Measurements from ENCODE around the gene TXN2. TPM values are rescaled to one million over a fixed set of nuclear protein-coding genes. Genes with fewer than 3 reads are reported as not detected.

TXN2 gene
- total and polyA plus RNA-seq, 2 donors (not counting 1 experiment from before 2014, with no cell fraction given): 39.6 to 54.6 TPM

GRCh38 chr22:36514766-36515165 lies 33.3 kb upstream of the TXN2 start:
- H3K27me3 Mint-ChIP-seq: no peaks in the 10 kb centered on the region
- Histone ChIP-seq H3K4me2 (replicated peaks; ENCODE audit: low read depth, low read length, poor library complexity, severe bottlenecking) (no peak overlapping the region), H3K4me3 (ENCODE audit: control extremely low read depth in 1 of 5, extremely low read depth in 1 of 5, insufficient read depth in 1 of 5, low read depth in 2 of 5, low read length in 4 of 5) (no peak overlapping the region), H3K27ac (ENCODE audit: low read length in 2 of 2) (no peak overlapping the region), H3K4me1 (ENCODE audit: control insufficient read depth in 2 of 2, insufficient read depth in 2 of 2, low read length in 2 of 2) (no peaks in the 10 kb centered on the region), H3K9me3 (ENCODE audit: control extremely low read depth in 1 of 3, control insufficient read depth in 2 of 3, insufficient read depth in 1 of 3, low read length in 2 of 3) (no peaks in the 10 kb centered on the region), H3K9ac (ENCODE audit: low read length) (no peak overlapping the region), H3K79me2 (ENCODE audit: control insufficient read depth, insufficient read depth, low read length) (peaks cover 8% of the 10 kb centered on the region), H2AFZ (ENCODE audit: insufficient read depth, low read depth, low read length, poor library complexity, severe bottlenecking) (no peak overlapping the region), H3K36me3 (replicated peaks in 1 of 2; ENCODE audit: control extremely low read depth in 1 of 2, control insufficient read depth in 1 of 2, extremely low read depth in 1 of 2, insufficient read depth in 2 of 2, low read length in 1 of 2) (peaks cover 8 to 96% of the 10 kb centered on the region in 2 experiments), H4K20me1 (ENCODE audit: control insufficient read depth, insufficient read depth, low read length, poor library complexity, severe bottlenecking) (peaks cover 37% of the 10 kb centered on the region), H3K27me3 (replicated peaks in 1 of 4; ENCODE audit: control extremely low read depth in 1 of 4, control insufficient read depth in 3 of 4, insufficient read depth in 4 of 4, low read length in 3 of 4) (no peaks in the 10 kb centered on the region)
- H3K9me3 Mint-ChIP-seq (ENCODE audit: insufficient read depth): no peaks in the 10 kb centered on the region
- CTCF ChIA-PET: no interaction called here
- POLR2A ChIA-PET: no interaction called here
- ATAC-seq (ENCODE audit: low read depth): no peak
- 100% methylated on average over 1 of the region's 1 CpG for WGBS (ENCODE audit: insufficient coverage)
- intact Hi-C loops (cut with micrococcal nuclease): no loop called here
- peaks cover 2% of the 10 kb centered on the region for H3K4me1 Mint-ChIP-seq
- TF ChIP-seq CTCF (IDR thresholded peaks at IDR 0.05) (no peak), EZH2 (IDR thresholded peaks at IDR 0.05; ENCODE audit: borderline replicate concordance, insufficient read depth, low read depth, low read length, poor library complexity, severe bottlenecking) (no peak)
- H3K4me3 Mint-ChIP-seq: no peak overlapping the region
- no peak overlapping the region for H3K27ac Mint-ChIP-seq
- DNase-seq: no peak

- no peaks in the 10 kb centered on the region for H3K27me3 ChIP-seq (replicated peaks in 1 of 4; ENCODE audit: control extremely low read depth in 1 of 4, control insufficient read depth in 3 of 4, insufficient read depth in 4 of 4, low read length in 3 of 4)
- H3K36me3 ChIP-seq (replicated peaks in 1 of 2; ENCODE audit: control extremely low read depth in 1 of 2, control insufficient read depth in 1 of 2, extremely low read depth in 1 of 2, insufficient read depth in 2 of 2, low read length in 1 of 2): peaks cover 8 to 79% of the 10 kb centered on the region in 2 experiments
- ChIA-PET CTCF (interaction anchor here (0.7 to 3.1 kb wide), 2 partner anchors 8 to 15 kb away, joined by 4 to 11 read pairs; no protein-coding TSS in a partner anchor), POLR2A (interaction anchor here (1.1 kb wide), 1 partner anchor 15 kb away, joined by 4 read pairs; the partner anchor contains the start of gene EIF3D)
- Mint-ChIP-seq H3K4me1 (peaks cover 4% of the 10 kb centered on the region), H3K4me3 (no peak overlapping the region), H3K27me3 (no peaks in the 10 kb centered on the region), H3K9me3 (ENCODE audit: insufficient read depth) (no peaks in the 10 kb centered on the region), H3K27ac (no peak overlapping the region)
- ATAC-seq (ENCODE audit: low read depth): no peak
- H3K79me2 ChIP-seq (ENCODE audit: control insufficient read depth, insufficient read depth, low read length): no peaks in the 10 kb centered on the region
- no peak overlapping the region for H3K4me3 ChIP-seq (ENCODE audit: control extremely low read depth in 1 of 5, extremely low read depth in 1 of 5, insufficient read depth in 1 of 5, low read depth in 2 of 5, low read length in 4 of 5)
- WGBS (ENCODE audit: insufficient coverage): 92% methylated on average over 4 of the region's 4 CpGs
- no peaks in the 10 kb centered on the region for H3K9me3 ChIP-seq (ENCODE audit: control extremely low read depth in 1 of 3, control insufficient read depth in 2 of 3, insufficient read depth in 1 of 3, low read length in 2 of 3)
- TF ChIP-seq EZH2 (IDR thresholded peaks at IDR 0.05; ENCODE audit: borderline replicate concordance, insufficient read depth, low read depth, low read length, poor library complexity, severe bottlenecking) (no peak), CTCF (IDR thresholded peaks at IDR 0.05) (no peak)
- peaks cover 21% of the 10 kb centered on the region for H4K20me1 ChIP-seq (ENCODE audit: control insufficient read depth, insufficient read depth, low read length, poor library complexity, severe bottlenecking)
- intact Hi-C loops (cut with micrococcal nuclease): no loop called here
- DNase-seq: no peak
- no peak overlapping the region for H3K27ac ChIP-seq (ENCODE audit: low read length in 2 of 2)
- no peaks in the 10 kb centered on the region for H3K4me1 ChIP-seq (ENCODE audit: control insufficient read depth in 2 of 2, insufficient read depth in 2 of 2, low read length in 2 of 2)
- H2AFZ ChIP-seq (ENCODE audit: insufficient read depth, low read depth, low read length, poor library complexity, severe bottlenecking): no peak overlapping the region
- no peak overlapping the region for H3K9ac ChIP-seq (ENCODE audit: low read length)
- no peak overlapping the region for H3K4me2 ChIP-seq (replicated peaks; ENCODE audit: low read depth, low read length, poor library complexity, severe bottlenecking)
Observed at GRCh38 chr22:36512991-36513390, 31.6 kb upstream of the TXN2 start.

Measured in B cell (primary cell).